ENCODE results near the gene SMAP2.

DNA sequence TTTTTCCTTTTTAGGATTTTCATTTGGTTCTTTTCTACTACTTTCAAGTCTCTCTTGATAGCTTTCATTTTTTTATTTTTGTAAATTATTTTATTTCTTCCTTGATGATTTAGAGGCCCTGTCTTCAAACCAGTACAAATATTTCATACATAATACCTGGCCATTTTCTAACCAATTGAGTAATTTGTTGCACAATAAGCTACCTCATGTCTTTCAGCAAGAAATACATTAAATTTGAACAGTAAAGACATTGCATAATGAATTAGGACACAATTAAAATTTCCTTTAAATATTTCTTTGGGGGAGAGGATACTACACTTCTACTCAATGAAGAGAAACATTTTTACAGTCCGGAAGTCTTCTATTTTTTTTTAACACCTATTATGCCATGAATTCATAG lies 40.8 kb upstream of the SMAP2 start:
- TF ChIP-seq HOXD13 (CRISPR knock-in tag; IDR thresholded peaks at IDR 0.05; ENCODE audit: borderline replicate concordance), result no peak
- no peak for TF ChIP-seq HOXC10 (CRISPR knock-in tag; IDR thresholded peaks at IDR 0.05)
- TF ChIP-seq, protein P1, sequence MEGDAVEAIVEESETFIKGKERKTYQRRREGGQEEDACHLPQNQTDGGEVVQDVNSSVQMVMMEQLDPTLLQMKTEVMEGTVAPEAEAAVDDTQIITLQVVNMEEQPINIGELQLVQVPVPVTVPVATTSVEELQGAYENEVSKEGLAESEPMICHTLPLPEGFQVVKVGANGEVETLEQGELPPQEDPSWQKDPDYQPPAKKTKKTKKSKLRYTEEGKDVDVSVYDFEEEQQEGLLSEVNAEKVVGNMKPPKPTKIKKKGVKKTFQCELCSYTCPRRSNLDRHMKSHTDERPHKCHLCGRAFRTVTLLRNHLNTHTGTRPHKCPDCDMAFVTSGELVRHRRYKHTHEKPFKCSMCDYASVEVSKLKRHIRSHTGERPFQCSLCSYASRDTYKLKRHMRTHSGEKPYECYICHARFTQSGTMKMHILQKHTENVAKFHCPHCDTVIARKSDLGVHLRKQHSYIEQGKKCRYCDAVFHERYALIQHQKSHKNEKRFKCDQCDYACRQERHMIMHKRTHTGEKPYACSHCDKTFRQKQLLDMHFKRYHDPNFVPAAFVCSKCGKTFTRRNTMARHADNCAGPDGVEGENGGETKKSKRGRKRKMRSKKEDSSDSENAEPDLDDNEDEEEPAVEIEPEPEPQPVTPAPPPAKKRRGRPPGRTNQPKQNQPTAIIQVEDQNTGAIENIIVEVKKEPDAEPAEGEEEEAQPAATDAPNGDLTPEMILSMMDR (tag by site-specific recombination; IDR thresholded peaks at IDR 0.05), result no peak
- TF ChIP-seq ZNF707 (tag by site-specific recombination; IDR thresholded peaks at IDR 0.05), result no peak
- TF ChIP-seq, protein P2, sequence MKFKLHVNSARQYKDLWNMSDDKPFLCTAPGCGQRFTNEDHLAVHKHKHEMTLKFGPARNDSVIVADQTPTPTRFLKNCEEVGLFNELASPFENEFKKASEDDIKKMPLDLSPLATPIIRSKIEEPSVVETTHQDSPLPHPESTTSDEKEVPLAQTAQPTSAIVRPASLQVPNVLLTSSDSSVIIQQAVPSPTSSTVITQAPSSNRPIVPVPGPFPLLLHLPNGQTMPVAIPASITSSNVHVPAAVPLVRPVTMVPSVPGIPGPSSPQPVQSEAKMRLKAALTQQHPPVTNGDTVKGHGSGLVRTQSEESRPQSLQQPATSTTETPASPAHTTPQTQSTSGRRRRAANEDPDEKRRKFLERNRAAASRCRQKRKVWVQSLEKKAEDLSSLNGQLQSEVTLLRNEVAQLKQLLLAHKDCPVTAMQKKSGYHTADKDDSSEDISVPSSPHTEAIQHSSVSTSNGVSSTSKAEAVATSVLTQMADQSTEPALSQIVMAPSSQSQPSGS (tag by site-specific recombination; IDR thresholded peaks at IDR 0.05; ENCODE audit: low read depth), result no peak
- no peak for TF ChIP-seq ZNF121 (tag by site-specific recombination; IDR thresholded peaks at IDR 0.05)
- no peak for TF ChIP-seq KLF16 (tag by site-specific recombination; IDR thresholded peaks at IDR 0.05)
